Adrenal gland (tissue), 12 donors: ENCODE measurements around the gene KCNB1. TPM values are rescaled to one million over a fixed set of nuclear protein-coding genes. Genes with fewer than 3 reads are reported as not detected.

Source experiments
- DNase-seq, 7 donors: peaks; one replicate each; pipeline ENCODE4 v3.0.0-alpha.2; 2019 to 2020
- H3K27ac ChIP-seq, 5 donors: fragments of 200-600 bp; sonication (generic) in 4 of 5; 1 replicate in 3 of 5; 2 replicates in 2 of 5; pipeline versions ENCODE4 v1.5.1 to v1.8.0; 2016 to 2020; ENCODE audit warnings: mild to moderate bottlenecking in 1 of 5
- H3K27me3 ChIP-seq: fragments of 200-600 bp; 2 replicates; pipeline ENCODE4 v1.8.0; 2021
- H3K36me3 ChIP-seq, 2 donors: fragments of 200-600 bp; replicated peaks in 1 of 2; 1 replicate in 1 of 2; 2 replicates in 1 of 2; pipeline versions ENCODE4 v1.5.1 to v1.8.0; 2018 to 2022
- H3K4me1 ChIP-seq, 2 donors: fragments of 200-600 bp; replicated peaks in 1 of 2; 1 replicate in 1 of 2; 2 replicates in 1 of 2; pipeline versions ENCODE4 v1.5.1 to v1.8.0; 2018 to 2021
- H3K4me3 ChIP-seq, 4 donors: fragments of 200-600 bp; sonication (generic) in 3 of 4; one replicate each; pipeline ENCODE4 v1.5.1; 2016 to 2018
- H3K9me3 ChIP-seq, 3 donors: fragments of 200-600 bp; sonication (generic) in 1 of 3; replicated peaks in 1 of 3; 1 replicate in 2 of 3; 2 replicates in 1 of 3; pipeline versions ENCODE4 v1.5.1 to v1.8.0; 2016 to 2021
- CTCF ChIP-seq, 6 experiments: fragments of 450-650 bp in 4 of 6; fragments of 200-600 bp in 2 of 6; sonication (generic) in 1 of 6; IDR thresholded peaks; 1 replicate in 5 of 6; 2 replicates in 1 of 6; pipeline versions ENCODE4 v1.5.1 to v1.8.0; 2016 to 2021; ENCODE audit warnings: antibody characterized with exemption in 6 of 6, mild to moderate bottlenecking in 2 of 6, moderate library complexity in 1 of 6
- POLR2A ChIP-seq, 2 donors: fragments of 450-650 bp; IDR thresholded peaks; one replicate each; pipeline ENCODE4 v1.6.1; 2017; ENCODE audit warnings: antibody characterized with exemption in 2 of 2, mild to moderate bottlenecking in 2 of 2, moderate library complexity in 1 of 2
- WGBS, 4 donors: extraction: QIAGEN DNeasy Blood & Tissue Kit in 2 of 4; methylation state at CpG; one replicate each; pipeline versions ENCODE4 v1.1.5 to v1.1.7; 2013 to 2017; 5-methylcytosine and 5-hydroxymethylcytosine counted together
- intact Hi-C, 2 donors: fragments of 100-400 bp; cut with DNase I; formaldehyde crosslinking; loops; one replicate each; pipeline versions ENCODE4 v1.14.1 to v1.15.0; 2022 to 2023
- polyA plus RNA-seq, 3 donors: library from polyadenylated mRNA; stranded (reverse); fragments of 200-250 nt in 2 of 3; fragments of 350-450 nt in 1 of 3; fragmentation: Illumina TruSeq in 1 of 3; extraction: RNeasy Lipid Tissue Mini Kit (QIAGEN cat#74804) in 1 of 3; gene quantifications; one replicate each; pipeline ENCODE4 v1.2.3, GENCODE V29; 2013 to 2014
- total RNA-seq, 9 donors: library from RNA; depleted of rRNA in 4 of 9; stranded (reverse); fragments of >200 nt in 4 of 9; fragments of 120-200 nt in 1 of 9; fragmentation: NEBNext Ultra II Directional in 1 of 9; extraction: Animal tissue kit (Norgen Biotek cat#: 25700) in 1 of 9; gene quantifications; one replicate each; pipeline versions ENCODE4 v1.1.0 to v1.2.4, GENCODE V29; 2013 to 2023
- donor health status: healthy with polysubstance abuse.
- donor health status: Bipolar disorder and iron deficiency.
- donor health status: DM: yes; HTN: yes; CAD: no.
- donor health status: DM: no; HTN: no; CAD: no.
- donor health status: DM: no; HTN: no; CAD: no.
- donor health status: DM: yes; HTN: yes; CAD: no.

The KCNB1 gene
- total and polyA plus RNA-seq, 12 donors = 0.11 to 8.2 (median 1.3) TPM

- WGBS, 4 donors = 58 to 65% (median 63%) methylated on average over 4 of the region's 4 CpGs
- Histone ChIP-seq H3K4me1 (no peaks in the 10 kb centered on the region), H3K27me3 (no peaks in the 10 kb centered on the region), H3K27ac (no peak overlapping the region), H3K9me3 (no peaks in the 10 kb centered on the region), H3K36me3 (no peaks in the 10 kb centered on the region), H3K4me3 (no peak overlapping the region)
- no peak for TF ChIP-seq CTCF (IDR thresholded peaks at IDR 0.05)
- no peak for TF ChIP-seq POLR2A (IDR thresholded peaks at IDR 0.05)
- DNase-seq = no peak
- intact Hi-C loops = no loop called here
These were observed 51.1 kb downstream of the KCNB1 start for GRCh38 chr20:49431329-49431728.

GRCh38 chr20:49430320-49430719, 52.1 kb downstream of the KCNB1 start:
- DNase-seq = no peak
- no peaks in the 10 kb centered on the region for H3K9me3 ChIP-seq
- no peak overlapping the region for H3K4me3 ChIP-seq
- H3K27ac ChIP-seq = no peak overlapping the region
- no peaks in the 10 kb centered on the region for H3K27me3 ChIP-seq
- no peaks in the 10 kb centered on the region for H3K4me1 ChIP-seq
- no peak for TF ChIP-seq POLR2A (IDR thresholded peaks at IDR 0.05)
- 78 to 94% (median 85%) methylated on average over 2 of the region's 2 CpGs for WGBS, 4 donors
- H3K36me3 ChIP-seq = no peaks in the 10 kb centered on the region
- intact Hi-C loops = no loop called here

- TF ChIP-seq CTCF (IDR thresholded peaks at IDR 0.05) = no peak
- no peak for TF ChIP-seq POLR2A (IDR thresholded peaks at IDR 0.05)
- Histone ChIP-seq H3K9me3 (no peaks in the 10 kb centered on the region), H3K27ac (no peak overlapping the region), H3K4me1 (no peaks in the 10 kb centered on the region), H3K36me3 (no peaks in the 10 kb centered on the region), H3K27me3 (no peaks in the 10 kb centered on the region), H3K4me3 (no peak overlapping the region)
- DNase-seq = no peak
- WGBS, 4 donors = 58 to 70% (median 62%) methylated on average over 13 of the region's 13 CpGs
- intact Hi-C loops = no loop called here
These were observed 54.5 kb downstream of the KCNB1 start for GRCh38 chr20:49427751-49428518.

- intact Hi-C loops = no loop called here
- WGBS, 4 donors = 0% methylated on average over 1 of the region's 1 CpG; no CpG with 5 or more reads in 2 of the 4 donors
- Histone ChIP-seq H3K27ac (no peak overlapping the region), H3K27me3 (no peaks in the 10 kb centered on the region), H3K4me1 (no peaks in the 10 kb centered on the region), H3K36me3 (no peaks in the 10 kb centered on the region), H3K9me3 (no peaks in the 10 kb centered on the region), H3K4me3 (no peak overlapping the region)
- DNase-seq = no peak
- TF ChIP-seq CTCF (IDR thresholded peaks at IDR 0.05) = no peak
- no peak for TF ChIP-seq POLR2A (IDR thresholded peaks at IDR 0.05)
These were observed 55.6 kb downstream of the KCNB1 start for GRCh38 chr20:49426873-49427272.

- Histone ChIP-seq H3K4me3 (no peak overlapping the region), H3K4me1 (no peaks in the 10 kb centered on the region), H3K9me3 (no peaks in the 10 kb centered on the region), H3K27ac (no peak overlapping the region), H3K36me3 (no peaks in the 10 kb centered on the region), H3K27me3 (no peaks in the 10 kb centered on the region)
- 71 to 88% (median 79%) methylated on average over 5 of the region's 5 CpGs for WGBS, 4 donors
- TF ChIP-seq CTCF (IDR thresholded peaks at IDR 0.05) (no peak), POLR2A (IDR thresholded peaks at IDR 0.05) (no peak)
- no peak for DNase-seq
- intact Hi-C loops = no loop called here
These were observed 56.1 kb downstream of the KCNB1 start for GRCh38 chr20:49426395-49426794.
